Measurements from ENCODE around the gene SMTNL2.

Gene SMTNL2

GRCh38 chr17:4560837-4561256 is 23.5 kb upstream of the SMTNL2 start:
- TF ChIP-seq, protein P1, sequence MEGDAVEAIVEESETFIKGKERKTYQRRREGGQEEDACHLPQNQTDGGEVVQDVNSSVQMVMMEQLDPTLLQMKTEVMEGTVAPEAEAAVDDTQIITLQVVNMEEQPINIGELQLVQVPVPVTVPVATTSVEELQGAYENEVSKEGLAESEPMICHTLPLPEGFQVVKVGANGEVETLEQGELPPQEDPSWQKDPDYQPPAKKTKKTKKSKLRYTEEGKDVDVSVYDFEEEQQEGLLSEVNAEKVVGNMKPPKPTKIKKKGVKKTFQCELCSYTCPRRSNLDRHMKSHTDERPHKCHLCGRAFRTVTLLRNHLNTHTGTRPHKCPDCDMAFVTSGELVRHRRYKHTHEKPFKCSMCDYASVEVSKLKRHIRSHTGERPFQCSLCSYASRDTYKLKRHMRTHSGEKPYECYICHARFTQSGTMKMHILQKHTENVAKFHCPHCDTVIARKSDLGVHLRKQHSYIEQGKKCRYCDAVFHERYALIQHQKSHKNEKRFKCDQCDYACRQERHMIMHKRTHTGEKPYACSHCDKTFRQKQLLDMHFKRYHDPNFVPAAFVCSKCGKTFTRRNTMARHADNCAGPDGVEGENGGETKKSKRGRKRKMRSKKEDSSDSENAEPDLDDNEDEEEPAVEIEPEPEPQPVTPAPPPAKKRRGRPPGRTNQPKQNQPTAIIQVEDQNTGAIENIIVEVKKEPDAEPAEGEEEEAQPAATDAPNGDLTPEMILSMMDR (IDR thresholded peaks at IDR 0.05), result no peak
- Mint-ChIP-seq H3K4me3 (no peak overlapping the region), H3K9me3 (no peaks in the 10 kb centered on the region), H3K36me3 (ENCODE audit: low read depth) (no peaks in the 10 kb centered on the region), H3K27ac (no peak overlapping the region), H3K4me1 (peaks cover 45% of the 10 kb centered on the region), H3K27me3 (ENCODE audit: low read depth, poor library complexity) (peaks cover 17% of the 10 kb centered on the region)
- DNase-seq, result no peak

GRCh38 chr17:4562015-4562969 is 22.0 kb upstream of the SMTNL2 start:
- Mint-ChIP-seq H3K27me3 (ENCODE audit: low read depth, poor library complexity) (peaks cover 18% of the 10 kb centered on the region), H3K27ac (no peak overlapping the region), H3K4me3 (no peak overlapping the region), H3K9me3 (no peaks in the 10 kb centered on the region), H3K36me3 (ENCODE audit: low read depth) (no peaks in the 10 kb centered on the region), H3K4me1 (peaks cover 44% of the 10 kb centered on the region)
- DNase-seq, result no peak
- TF ChIP-seq, protein P1 (IDR thresholded peaks at IDR 0.05), result no peak

- Mint-ChIP-seq H3K4me3 (no peak overlapping the region), H3K27ac (no peak overlapping the region)
- peak; percentile 59 for DNase-seq
Measured at GRCh38 chr17:4565209-4566141, 18.9 kb upstream of the SMTNL2 start.

DNA sequence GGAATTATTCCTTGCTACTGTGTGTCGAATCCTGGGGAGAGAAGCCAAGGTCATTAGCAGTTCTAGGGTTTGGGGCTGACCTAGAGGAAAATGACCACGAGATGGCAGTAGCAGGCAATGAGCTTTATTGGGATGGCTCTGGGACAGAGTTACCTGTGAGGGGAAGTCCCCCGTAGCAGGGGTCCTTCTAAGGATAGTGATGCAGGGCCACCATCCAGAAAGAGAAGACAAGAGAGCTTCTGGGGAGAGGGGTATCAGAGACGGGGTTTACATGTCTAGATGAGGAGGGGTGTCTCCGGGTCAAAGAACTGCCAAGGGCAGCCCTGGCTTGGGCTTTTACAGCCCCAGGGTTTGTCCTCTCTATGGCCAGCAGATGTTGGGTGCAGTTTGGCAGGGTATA is 17.5 kb upstream of the SMTNL2 start:
- H3K27ac Mint-ChIP-seq, result no peak overlapping the region
- TF ChIP-seq, protein P1 (IDR thresholded peaks at IDR 0.05), result peak; percentile 73
- H3K4me3 Mint-ChIP-seq, result peak overlapping the region; percentile 54
- H3K36me3 Mint-ChIP-seq (ENCODE audit: low read depth), result no peaks in the 10 kb centered on the region
- peaks cover 11% of the 10 kb centered on the region for H3K27me3 Mint-ChIP-seq (ENCODE audit: low read depth, poor library complexity)
- peak; percentile 76 for DNase-seq
- peaks cover 48% of the 10 kb centered on the region for H3K4me1 Mint-ChIP-seq
- H3K9me3 Mint-ChIP-seq, result no peaks in the 10 kb centered on the region

More at GRCh38 chr17:4565209-4566141, 18.9 kb upstream of the SMTNL2 start:
- H3K4me1 Mint-ChIP-seq, result peaks cover 60% of the 10 kb centered on the region
- peaks cover 18% of the 10 kb centered on the region for H3K27me3 Mint-ChIP-seq (ENCODE audit: low read depth, poor library complexity)
- TF ChIP-seq, protein P1 (IDR thresholded peaks at IDR 0.05), result peak; percentile 80
- H3K9me3 Mint-ChIP-seq, result no peaks in the 10 kb centered on the region
- no peaks in the 10 kb centered on the region for H3K36me3 Mint-ChIP-seq (ENCODE audit: low read depth)

DNA sequence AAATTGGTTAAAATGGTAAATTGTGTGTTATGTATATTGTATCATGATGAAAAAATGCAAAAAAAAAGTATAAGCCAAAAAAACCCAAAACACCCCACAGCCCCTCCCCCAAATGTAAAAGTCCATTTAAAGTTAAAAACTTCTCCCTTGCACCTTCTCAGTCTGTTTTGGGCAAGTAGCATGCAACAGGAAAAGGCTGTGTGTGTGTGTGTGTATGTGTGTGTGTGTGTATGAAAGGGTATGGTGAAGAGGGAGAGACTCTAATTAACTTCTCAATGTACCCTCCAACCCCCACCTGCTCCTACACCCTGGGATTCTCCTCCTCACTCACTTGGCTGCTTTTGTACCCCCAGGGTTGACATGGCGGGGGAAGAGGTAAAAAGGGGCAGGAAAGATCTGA is 14.7 kb upstream of the SMTNL2 start:
- Mint-ChIP-seq H3K9me3 (no peaks in the 10 kb centered on the region), H3K27ac (peak overlapping the region; percentile 64), H3K27me3 (ENCODE audit: low read depth, poor library complexity) (peaks cover 3% of the 10 kb centered on the region), H3K4me1 (peaks cover 60% of the 10 kb centered on the region), H3K4me3 (no peak overlapping the region), H3K36me3 (ENCODE audit: low read depth) (no peaks in the 10 kb centered on the region)
- DNase-seq, result no peak
- TF ChIP-seq, protein P1 (IDR thresholded peaks at IDR 0.05), result no peak
